Vagina (tissue), 2 donors: ENCODE data around the gene NDUFB4. TPM values are rescaled to one million over a fixed set of nuclear protein-coding genes. Genes with fewer than 3 reads are reported as not detected.

ENCODE experiments used
- DNase-seq, 2 donors: peaks; one replicate each; pipeline ENCODE4 v3.0.0-alpha.2; 2017; ENCODE audit errors: extremely low spot score in 2 of 2
- H3K27ac ChIP-seq: fragments of 200-600 bp; sonication (generic); one replicate; pipeline ENCODE4 v1.5.1; 2019
- H3K27me3 ChIP-seq: fragments of 200-600 bp; sonication (generic); one replicate; pipeline ENCODE4 v1.5.1; 2019
- H3K36me3 ChIP-seq, 2 donors: fragments of 200-600 bp; sonication (generic); one replicate each; pipeline ENCODE4 v1.5.1; 2017 to 2019
- H3K4me1 ChIP-seq: fragments of 200-600 bp; sonication (generic); one replicate; pipeline ENCODE4 v1.5.1; 2019
- H3K4me3 ChIP-seq, 2 donors: fragments of 200-600 bp; sonication (generic); 1 replicate in 1 of 2; 2 replicates in 1 of 2; pipeline ENCODE4 v1.5.1; 2016 to 2019
- H3K9me3 ChIP-seq: fragments of 200-600 bp; sonication (generic); one replicate; pipeline ENCODE4 v1.5.1; 2019
- CTCF ChIP-seq, 3 experiments: fragments of 450-650 bp in 2 of 3; fragments of 200-600 bp in 1 of 3; sonication (generic) in 1 of 3; IDR thresholded peaks; one replicate each; pipeline ENCODE4 v1.5.1; 2017 to 2019; ENCODE audit warnings: antibody characterized with exemption in 3 of 3, mild to moderate bottlenecking in 2 of 3, moderate library complexity in 2 of 3
- POLR2A ChIP-seq, 2 donors: fragments of 450-650 bp; IDR thresholded peaks; one replicate each; pipeline ENCODE4 v1.6.1; 2017; ENCODE audit warnings: antibody characterized with exemption in 2 of 2, mild to moderate bottlenecking in 2 of 2, moderate library complexity in 2 of 2
- POLR2AphosphoS5 ChIP-seq, 2 donors: sonication (generic); formaldehyde crosslinking; IDR thresholded peaks; one replicate each; pipeline ENCODE4 v1.9.0; 2017; ENCODE audit warnings: antibody characterized with exemption in 2 of 2, mild to moderate bottlenecking in 2 of 2, low read depth in 1 of 2; ENCODE audit not compliant: insufficient read depth in 1 of 2
- intact Hi-C: fragments of 100-400 bp; cut with DNase I; formaldehyde crosslinking; loops from one replicate; pipeline ENCODE4 v1.15.1; 2023
- total RNA-seq: library from RNA; depleted of rRNA; stranded (reverse); fragments of >200 nt; gene quantifications from one replicate; pipeline ENCODE4 v1.2.3, GENCODE V29; 2016

NDUFB4 gene
- total RNA-seq, 1 donor from 2014 or later, result 82.5 TPM

GRCh38 chr3:120645083-120645845 is 49.1 kb downstream of the NDUFB4 start:
- H3K27ac ChIP-seq, result no peak overlapping the region
- intact Hi-C loops, result no loop called here
- H3K4me1 ChIP-seq, result no peaks in the 10 kb centered on the region
- no peak for DNase-seq
- no peak overlapping the region for H3K4me3 ChIP-seq
- no peak for TF ChIP-seq CTCF (IDR thresholded peaks at IDR 0.05)
- no peaks in the 10 kb centered on the region for H3K27me3 ChIP-seq
- no peaks in the 10 kb centered on the region for H3K9me3 ChIP-seq
- H3K36me3 ChIP-seq, result no peaks in the 10 kb centered on the region

GRCh38 chr3:120646771-120647432 is 50.8 kb downstream of the NDUFB4 start:
- Histone ChIP-seq H3K27me3 (no peaks in the 10 kb centered on the region), H3K4me1 (no peaks in the 10 kb centered on the region), H3K4me3 (no peak overlapping the region), H3K36me3 (no peaks in the 10 kb centered on the region), H3K27ac (no peak overlapping the region), H3K9me3 (no peaks in the 10 kb centered on the region)
- no peak for TF ChIP-seq POLR2AphosphoS5 (IDR thresholded peaks at IDR 0.05; ENCODE audit: insufficient read depth in 1 of 2, low read depth in 1 of 2)
- intact Hi-C loops, result no loop called here
- DNase-seq, result no peak

- H3K27ac ChIP-seq, result no peak overlapping the region
- no peaks in the 10 kb centered on the region for H3K9me3 ChIP-seq
- intact Hi-C loops, result no loop called here
- H3K4me1 ChIP-seq, result no peaks in the 10 kb centered on the region
- no peak for DNase-seq
- H3K27me3 ChIP-seq, result no peaks in the 10 kb centered on the region
- H3K4me3 ChIP-seq, result no peak overlapping the region
- no peaks in the 10 kb centered on the region for H3K36me3 ChIP-seq
- TF ChIP-seq CTCF (IDR thresholded peaks at IDR 0.05) (no peak), POLR2A (IDR thresholded peaks at IDR 0.05) (no peak), POLR2AphosphoS5 (IDR thresholded peaks at IDR 0.05; ENCODE audit: insufficient read depth in 1 of 2, low read depth in 1 of 2) (no peak)
Measured at GRCh38 chr3:120648290-120648689, 52.2 kb downstream of the NDUFB4 start.

- H3K27ac ChIP-seq, result no peak overlapping the region
- no peaks in the 10 kb centered on the region for H3K9me3 ChIP-seq
- TF ChIP-seq POLR2AphosphoS5 (IDR thresholded peaks at IDR 0.05; ENCODE audit: insufficient read depth in 1 of 2, low read depth in 1 of 2), result no peak
- no peak for TF ChIP-seq POLR2A (IDR thresholded peaks at IDR 0.05)
- no peak for TF ChIP-seq CTCF (IDR thresholded peaks at IDR 0.05)
- H3K4me1 ChIP-seq, result no peaks in the 10 kb centered on the region
- H3K27me3 ChIP-seq, result no peaks in the 10 kb centered on the region
- intact Hi-C loops, result no loop called here
- no peaks in the 10 kb centered on the region for H3K36me3 ChIP-seq
- H3K4me3 ChIP-seq, result no peak overlapping the region
- no peak for DNase-seq
Measured at GRCh38 chr3:120649830-120650233, 53.7 kb downstream of the NDUFB4 start.

GRCh38 chr3:120650311-120650710 is 54.2 kb downstream of the NDUFB4 start:
- no peak overlapping the region for H3K27ac ChIP-seq
- H3K9me3 ChIP-seq, result no peaks in the 10 kb centered on the region
- H3K27me3 ChIP-seq, result no peaks in the 10 kb centered on the region
- TF ChIP-seq POLR2A (IDR thresholded peaks at IDR 0.05), result no peak
- no peak for TF ChIP-seq POLR2AphosphoS5 (IDR thresholded peaks at IDR 0.05; ENCODE audit: insufficient read depth in 1 of 2, low read depth in 1 of 2)
- TF ChIP-seq CTCF (IDR thresholded peaks at IDR 0.05), result no peak
- H3K4me3 ChIP-seq, result no peak overlapping the region
- H3K36me3 ChIP-seq, result no peaks in the 10 kb centered on the region
- intact Hi-C loops, result no loop called here
- no peaks in the 10 kb centered on the region for H3K4me1 ChIP-seq
- no peak for DNase-seq

Other genes starting within 250 kb of the NDUFB4 start
- 25.0 TPM for gene LRRC58, start 247.0 kb upstream of the NDUFB4 start, total RNA-seq
- 387 TPM for gene FSTL1, start 145.3 kb upstream of the NDUFB4 start, total RNA-seq
- not detected for gene HGD, start 85.9 kb downstream of the NDUFB4 start, total RNA-seq
- gene RABL3, start 146.2 kb downstream of the NDUFB4 start, total RNA-seq, result 12.8 TPM
- gene GTF2E1, start 146.4 kb downstream of the NDUFB4 start, total RNA-seq, result 9.1 TPM